Prostate gland (tissue), 2 donors: Measurements from ENCODE around the gene SLAMF6. TPM values are rescaled to one million over a fixed set of nuclear protein-coding genes. Genes with fewer than 3 reads are reported as not detected.

Experiments used
- DNase-seq: peaks from one replicate; pipeline ENCODE4 v3.0.0-alpha.2; 2019; ENCODE audit warnings: low spot score
- H3K27ac ChIP-seq, 2 donors: fragments of 200-600 bp; sonication (generic); 2 replicates each; pipeline ENCODE4 v1.5.1; 2017 to 2019
- H3K27me3 ChIP-seq: fragments of 200-600 bp; sonication (generic); replicated peaks from 2 replicates; pipeline ENCODE4 v1.5.1; 2019; ENCODE audit not compliant: insufficient read depth
- H3K36me3 ChIP-seq, 2 donors: fragments of 200-600 bp; sonication (generic); 1 replicate in 1 of 2; 2 replicates in 1 of 2; pipeline versions ENCODE4 v1.5.1 to v1.8.1; 2017 to 2019
- H3K4me1 ChIP-seq: fragments of 200-600 bp; sonication (generic); replicated peaks from 2 replicates; pipeline ENCODE4 v1.5.1; 2019
- H3K4me3 ChIP-seq, 2 donors: fragments of 200-600 bp; sonication (generic); 2 replicates each; pipeline ENCODE4 v1.5.1; 2017 to 2019
- H3K9me3 ChIP-seq: fragments of 200-600 bp; sonication (generic); 2 replicates; pipeline ENCODE4 v1.5.1; 2017
- POLR2A ChIP-seq: fragments of 450-650 bp; IDR thresholded peaks from one replicate; pipeline ENCODE4 v1.6.1; 2016; ENCODE audit warnings: antibody characterized with exemption, mild to moderate bottlenecking
- POLR2AphosphoS5 ChIP-seq: sonication (generic); formaldehyde crosslinking; IDR thresholded peaks from one replicate; pipeline ENCODE4 v1.6.1; 2017; ENCODE audit warnings: antibody characterized with exemption
- WGBS: methylation state at CpG from one replicate; pipeline ENCODE4 v1.1.5; 2018; 5-methylcytosine and 5-hydroxymethylcytosine counted together
- intact Hi-C: fragments of 100-400 bp; cut with DNase I; formaldehyde crosslinking; loops from one replicate; pipeline ENCODE4 v1.14.2; 2022
- total RNA-seq, 2 donors: library from RNA; depleted of rRNA; stranded (reverse); fragments of >200 nt; gene quantifications; one replicate each; pipeline ENCODE4 v1.1.0, GENCODE V29; 2016
- TF ChIP-seq, protein P1 (sequence below), 4 experiments: fragments of 200-600 bp in 2 of 4; fragments of 450-650 bp in 2 of 4; sonication (generic) in 2 of 4; IDR thresholded peaks; 1 replicate in 3 of 4; 2 replicates in 1 of 4; pipeline ENCODE4 v1.5.1; 2016 to 2019; ENCODE audit warnings: antibody characterized with exemption in 4 of 4, mild to moderate bottlenecking in 2 of 4, moderate library complexity in 2 of 4

The SLAMF6 gene
- total RNA-seq, 2 donors from 2014 or later = 0.64 to 1.4 TPM

DNA sequence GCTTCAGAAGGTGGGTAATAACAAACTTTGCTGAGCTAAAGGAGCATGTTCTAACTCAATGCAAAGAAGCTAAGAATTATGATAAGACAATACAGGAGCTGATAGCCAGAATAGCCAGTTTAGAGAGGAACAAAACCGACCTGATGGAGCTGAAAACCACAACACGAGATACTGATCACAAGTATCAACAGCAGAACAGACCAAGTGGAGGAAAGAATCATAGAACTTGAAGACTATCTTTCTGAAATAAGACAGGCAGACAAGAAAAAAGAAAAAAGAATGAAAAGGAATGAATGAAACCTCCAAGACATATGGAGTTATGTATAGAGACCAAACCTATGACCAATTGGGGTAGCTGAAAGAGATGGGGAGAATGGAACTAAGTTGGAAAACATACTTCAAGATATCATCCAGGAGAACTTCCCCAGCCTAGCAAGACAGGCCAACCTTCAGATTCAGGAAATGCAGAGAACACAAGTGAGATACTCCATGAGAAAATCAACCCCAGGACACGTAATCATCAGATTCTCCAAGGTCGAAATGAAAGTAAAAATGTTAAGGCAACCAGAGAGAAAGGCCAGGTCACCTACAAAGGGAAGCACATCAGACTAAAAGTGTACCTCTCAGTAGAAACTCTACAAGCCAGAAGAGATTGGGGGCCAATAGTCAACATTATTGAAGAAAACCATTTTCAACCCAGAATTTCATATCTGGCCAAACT, 35.8 kb upstream of the SLAMF6 start:
- WGBS = 79% methylated on average over 4 of the region's 4 CpGs
- intact Hi-C loops = no loop called here

DNA sequence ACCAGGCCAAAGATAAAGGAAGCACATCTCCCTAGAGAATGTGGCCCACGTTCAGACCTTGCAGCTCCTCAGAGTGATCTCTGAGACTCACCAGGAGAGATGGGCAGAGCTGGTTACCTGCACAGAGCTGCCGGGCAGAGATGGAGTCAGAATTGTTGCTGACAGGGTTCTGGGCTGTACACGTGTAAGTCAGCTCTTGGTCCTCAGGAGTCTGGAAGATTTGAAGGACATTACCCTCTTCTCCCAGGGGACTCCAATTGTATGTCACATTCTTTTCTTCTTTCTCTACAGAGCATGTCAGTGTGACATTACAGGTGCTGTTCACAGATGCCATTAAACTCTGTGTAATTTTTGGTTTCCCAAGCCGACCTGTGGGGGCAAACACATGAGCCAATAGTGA, 30.7 kb upstream of the SLAMF6 start:
- Histone ChIP-seq H3K9me3 (no peaks in the 10 kb centered on the region), H3K4me1 (no peaks in the 10 kb centered on the region), H3K27me3 (no peaks in the 10 kb centered on the region), H3K4me3 (no peak overlapping the region), H3K36me3 (no peaks in the 10 kb centered on the region), H3K27ac (no peak overlapping the region)
- intact Hi-C loops = no loop called here
- DNase-seq = no peak
- no peak for TF ChIP-seq POLR2AphosphoS5
- TF ChIP-seq, protein P1, sequence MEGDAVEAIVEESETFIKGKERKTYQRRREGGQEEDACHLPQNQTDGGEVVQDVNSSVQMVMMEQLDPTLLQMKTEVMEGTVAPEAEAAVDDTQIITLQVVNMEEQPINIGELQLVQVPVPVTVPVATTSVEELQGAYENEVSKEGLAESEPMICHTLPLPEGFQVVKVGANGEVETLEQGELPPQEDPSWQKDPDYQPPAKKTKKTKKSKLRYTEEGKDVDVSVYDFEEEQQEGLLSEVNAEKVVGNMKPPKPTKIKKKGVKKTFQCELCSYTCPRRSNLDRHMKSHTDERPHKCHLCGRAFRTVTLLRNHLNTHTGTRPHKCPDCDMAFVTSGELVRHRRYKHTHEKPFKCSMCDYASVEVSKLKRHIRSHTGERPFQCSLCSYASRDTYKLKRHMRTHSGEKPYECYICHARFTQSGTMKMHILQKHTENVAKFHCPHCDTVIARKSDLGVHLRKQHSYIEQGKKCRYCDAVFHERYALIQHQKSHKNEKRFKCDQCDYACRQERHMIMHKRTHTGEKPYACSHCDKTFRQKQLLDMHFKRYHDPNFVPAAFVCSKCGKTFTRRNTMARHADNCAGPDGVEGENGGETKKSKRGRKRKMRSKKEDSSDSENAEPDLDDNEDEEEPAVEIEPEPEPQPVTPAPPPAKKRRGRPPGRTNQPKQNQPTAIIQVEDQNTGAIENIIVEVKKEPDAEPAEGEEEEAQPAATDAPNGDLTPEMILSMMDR (IDR thresholded peaks at IDR 0.05) = no peak
- TF ChIP-seq POLR2A = no peak
- WGBS = 67% methylated on average over 4 of the region's 4 CpGs

More for the DNA sequence above, 35.8 kb upstream of the SLAMF6 start:
- no peak overlapping the region for H3K4me3 ChIP-seq
- H3K27me3 ChIP-seq = no peaks in the 10 kb centered on the region
- TF ChIP-seq, protein P1 (IDR thresholded peaks at IDR 0.05) = no peak
- TF ChIP-seq POLR2AphosphoS5 = no peak
- no peak for TF ChIP-seq POLR2A
- no peak for DNase-seq
- no peak overlapping the region for H3K27ac ChIP-seq
- no peaks in the 10 kb centered on the region for H3K4me1 ChIP-seq
- H3K36me3 ChIP-seq = no peaks in the 10 kb centered on the region
- H3K9me3 ChIP-seq = no peaks in the 10 kb centered on the region

DNA sequence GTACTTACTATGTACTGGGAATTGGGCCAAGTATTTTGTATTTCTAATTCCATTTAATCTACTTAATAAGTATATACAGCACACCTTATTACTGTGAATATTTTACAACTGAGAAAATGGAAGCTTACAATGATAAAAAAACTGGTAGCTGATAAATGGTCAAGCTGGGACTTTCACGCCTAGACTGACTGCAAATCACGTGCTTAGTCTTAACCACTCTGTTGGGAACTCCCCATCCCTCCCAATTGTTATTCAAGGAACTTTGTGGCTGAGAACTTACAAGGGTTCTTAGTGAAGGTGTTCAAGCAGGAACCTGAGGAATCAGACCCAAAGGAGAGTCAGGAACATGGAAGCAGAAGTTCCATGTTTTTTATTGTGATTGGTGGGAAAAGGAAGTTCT, 29.4 kb upstream of the SLAMF6 start:
- TF ChIP-seq POLR2A (no peak), POLR2AphosphoS5 (no peak)
- TF ChIP-seq, protein P1 (IDR thresholded peaks at IDR 0.05) = no peak
- no peak overlapping the region for H3K27ac ChIP-seq
- DNase-seq = no peak
- no peaks in the 10 kb centered on the region for H3K9me3 ChIP-seq
- H3K4me3 ChIP-seq = no peak overlapping the region
- H3K4me1 ChIP-seq = no peaks in the 10 kb centered on the region
- intact Hi-C loops = no loop called here
- H3K36me3 ChIP-seq = no peaks in the 10 kb centered on the region
- WGBS = 77% methylated on average over 2 of the region's 2 CpGs
- H3K27me3 ChIP-seq = no peaks in the 10 kb centered on the region

DNA sequence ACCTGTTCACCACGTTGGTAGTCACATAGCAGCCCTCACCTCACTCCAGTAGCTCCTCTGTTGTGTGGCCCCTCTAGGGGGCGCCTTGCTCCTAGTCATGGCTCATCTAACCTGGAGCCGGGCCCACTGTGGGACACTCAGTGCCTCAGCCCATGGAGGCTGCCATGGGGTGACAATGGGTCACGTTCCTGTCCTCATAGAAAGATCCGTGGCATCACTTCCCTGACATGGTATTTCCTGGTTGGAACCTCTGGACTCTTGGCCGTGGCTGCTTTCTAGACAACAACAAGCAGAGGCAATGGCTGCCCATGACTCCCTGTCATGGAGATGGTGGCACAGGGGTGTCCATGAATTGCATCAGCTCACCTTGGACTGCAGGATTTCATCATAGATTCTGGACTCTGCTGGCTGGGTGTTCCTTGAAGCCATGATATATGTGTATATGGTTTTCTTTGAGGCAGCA, 27.5 kb upstream of the SLAMF6 start:
- no peak overlapping the region for H3K27ac ChIP-seq
- no peaks in the 10 kb centered on the region for H3K4me1 ChIP-seq
- intact Hi-C loops = no loop called here
- TF ChIP-seq POLR2A (no peak), POLR2AphosphoS5 (no peak)
- TF ChIP-seq, protein P1 (IDR thresholded peaks at IDR 0.05) = no peak
- no peaks in the 10 kb centered on the region for H3K36me3 ChIP-seq
- no peaks in the 10 kb centered on the region for H3K9me3 ChIP-seq
- no peak overlapping the region for H3K4me3 ChIP-seq
- no peaks in the 10 kb centered on the region for H3K27me3 ChIP-seq
- no peak for DNase-seq
- 64% methylated on average over 6 of the region's 6 CpGs for WGBS

DNA sequence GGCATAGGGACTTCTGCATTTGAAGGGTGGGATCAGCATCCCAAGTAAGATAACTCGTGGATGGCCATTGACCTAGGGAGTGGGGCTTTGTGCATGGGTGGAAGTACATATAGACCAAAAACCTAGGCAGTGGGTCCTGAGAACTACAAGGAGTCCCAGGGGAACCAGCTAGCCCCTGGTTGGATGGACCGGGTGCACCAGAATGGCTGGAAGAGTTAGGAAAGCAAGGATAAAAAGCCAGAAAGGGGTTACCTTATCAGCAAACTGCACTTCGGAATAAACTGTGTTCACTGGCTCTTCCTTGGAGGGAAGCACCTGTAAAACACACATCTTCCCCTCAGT, 26.6 kb upstream of the SLAMF6 start:
- H3K27ac ChIP-seq = no peak overlapping the region
- no peaks in the 10 kb centered on the region for H3K27me3 ChIP-seq
- intact Hi-C loops = no loop called here
- TF ChIP-seq, protein P1 (IDR thresholded peaks at IDR 0.05) = no peak
- TF ChIP-seq POLR2A (no peak), POLR2AphosphoS5 (no peak)
- no peak for DNase-seq
- 95% methylated on average over 3 of the region's 3 CpGs for WGBS
- H3K4me1 ChIP-seq = no peaks in the 10 kb centered on the region
- no peaks in the 10 kb centered on the region for H3K9me3 ChIP-seq
- H3K4me3 ChIP-seq = no peak overlapping the region
- H3K36me3 ChIP-seq = no peaks in the 10 kb centered on the region
